IMR-90 (cell line): ENCODE data around the gene GABARAPL1. TPM values are rescaled to one million over a fixed set of nuclear protein-coding genes. Genes with fewer than 3 reads are reported as not detected.

ENCODE experiments used
- ATAC-seq: fragments of 200-7000 bp; cut with Tn5 transposase; 2 replicates; pipeline ENCODE4 v1.9.1; 2020; ENCODE audit warnings: low read depth, mild to moderate bottlenecking, moderate library complexity
- BruUV-seq: library from RNA; stranded (reverse); fragments of 400-500 nt; replicated peaks from 2 replicates; lab custom pipeline; 2021; lab: Mats Ljungman, UMichigan
- CTCF ChIA-PET: fragments of 300-600 bp; formaldehyde crosslinking; extraction: SDS; loops from one replicate; lab custom pipeline; 2021; ENCODE audit warnings: antibody characterized with exemption; lab: Yijun Ruan, JAX
- POLR2A ChIA-PET: fragments of 300-600 bp; sonication (Branson Sonifier 250); formaldehyde crosslinking; loops from one replicate; lab custom pipeline; 2022; ENCODE audit warnings: antibody characterized with exemption; ENCODE audit not compliant: unreplicated experiment; lab: Charles Lee
- DNase-seq: peaks from one replicate; pipeline ENCODE4 v3.0.0; 2013
- H2AFZ ChIP-seq: replicated peaks from 2 replicates; pipeline ENCODE3; 2013; ENCODE audit warnings: low read length, mild to moderate bottlenecking; ENCODE audit not compliant: poor library complexity
- H2AK5ac ChIP-seq: 2 replicates; pipeline ENCODE4 v1.6.1; 2013; ENCODE audit warnings: low read depth, low read length, inconsistent platforms
- H2AK9ac ChIP-seq: replicated peaks from 2 replicates; pipeline ENCODE3; 2013; ENCODE audit warnings: mild to moderate bottlenecking, low read depth, low read length, moderate library complexity; ENCODE audit not compliant: poor library complexity
- H2BK120ac ChIP-seq: 2 replicates; pipeline ENCODE4 v1.6.1; 2013; ENCODE audit warnings: low read depth, low read length, inconsistent platforms
- H2BK15ac ChIP-seq: 3 replicates; pipeline ENCODE4 v1.6.1; 2013; ENCODE audit warnings: low read depth, low read length, inconsistent platforms
- H2BK20ac ChIP-seq: 2 replicates; pipeline ENCODE4 v1.6.1; 2013; ENCODE audit warnings: low read depth, mild to moderate bottlenecking, inconsistent platforms, low read length, moderate library complexity
- H2BK5ac ChIP-seq: 2 replicates; pipeline ENCODE4 v1.6.1; 2013; ENCODE audit warnings: mild to moderate bottlenecking, low read depth, low read length, inconsistent platforms; ENCODE audit not compliant: poor library complexity, severe bottlenecking
- H3K14ac ChIP-seq: replicated peaks from 2 replicates; pipeline ENCODE4 v1.6.1; 2013; ENCODE audit warnings: low read depth, low read length, inconsistent platforms
- H3K18ac ChIP-seq: 2 replicates; pipeline ENCODE4 v1.6.1; 2013; ENCODE audit warnings: low read depth, low read length, control low read depth
- H3K23ac ChIP-seq: 2 replicates; pipeline ENCODE4 v1.6.1; 2013; ENCODE audit warnings: low read depth, low read length, inconsistent platforms
- H3K27ac ChIP-seq: 2 replicates; pipeline ENCODE4 v1.5.1; 2013; ENCODE audit warnings: mild to moderate bottlenecking, control low read depth, low read length; ENCODE audit not compliant: insufficient read depth
- H3K27me3 ChIP-seq: 2 replicates; pipeline ENCODE4 v1.6.1; 2013; ENCODE audit warnings: low read length; ENCODE audit not compliant: control insufficient read depth, insufficient read depth
- H3K36me3 ChIP-seq: 2 replicates; pipeline ENCODE4 v1.6.1; 2013; ENCODE audit warnings: low read length, mixed read lengths; ENCODE audit not compliant: control insufficient read depth, insufficient read depth
- H3K4ac ChIP-seq: 2 replicates; pipeline ENCODE4 v1.6.1; 2013; ENCODE audit warnings: low read depth, low read length, inconsistent platforms
- H3K4me1 ChIP-seq: 2 replicates; pipeline ENCODE4 v1.6.1; 2013; ENCODE audit warnings: low read length, mixed read lengths; ENCODE audit not compliant: control insufficient read depth, insufficient read depth
- H3K4me2 ChIP-seq: 2 replicates; pipeline ENCODE4 v1.6.1; 2013; ENCODE audit warnings: low read depth, mild to moderate bottlenecking, control low read depth, low read length, moderate library complexity
- H3K4me3 ChIP-seq: 2 replicates; pipeline ENCODE4 v1.5.1; 2013; ENCODE audit warnings: low read depth, mild to moderate bottlenecking, control low read depth, low read length, moderate library complexity; ENCODE audit not compliant: insufficient read depth
- H3K56ac ChIP-seq: 2 replicates; pipeline ENCODE4 v1.6.1; 2013; ENCODE audit warnings: low read length, inconsistent platforms; ENCODE audit not compliant: insufficient read depth; ENCODE audit errors: extremely low read depth
- H3K79me1 ChIP-seq, 2 experiments: 2 replicates each; pipeline ENCODE4 v1.6.1; 2013; ENCODE audit warnings: low read length in 2 of 2, inconsistent platforms in 1 of 2, low read depth in 1 of 2
- H3K9ac ChIP-seq: 2 replicates; pipeline ENCODE4 v1.6.1; 2013; ENCODE audit warnings: low read depth, low read length, control low read depth
- H3K9me1 ChIP-seq: 2 replicates; pipeline ENCODE4 v1.6.1; 2013; ENCODE audit warnings: low read length, inconsistent platforms; ENCODE audit not compliant: insufficient read depth
- H3K9me3 ChIP-seq: 2 replicates; pipeline ENCODE4 v1.6.1; 2013; ENCODE audit warnings: low read length; ENCODE audit not compliant: control insufficient read depth, insufficient read depth
- H4K20me1 ChIP-seq: 2 replicates; pipeline ENCODE4 v1.6.1; 2013; ENCODE audit warnings: low read length, inconsistent platforms; ENCODE audit not compliant: insufficient read depth
- H4K5ac ChIP-seq: 2 replicates; pipeline ENCODE4 v1.6.1; 2013; ENCODE audit warnings: mild to moderate bottlenecking, low read depth, low read length, control low read depth
- H4K8ac ChIP-seq, 2 experiments: 2 replicates each; pipeline ENCODE4 v1.6.1; 2013; ENCODE audit warnings: low read depth in 2 of 2, low read length in 2 of 2, control low read depth in 1 of 2, inconsistent platforms in 1 of 2
- H4K91ac ChIP-seq: 2 replicates; pipeline ENCODE4 v1.6.1; 2013; ENCODE audit warnings: low read depth, low read length, inconsistent platforms; ENCODE audit not compliant: insufficient read depth
- BHLHE40 ChIP-seq: fragments of 150-350 bp; IDR thresholded peaks from 2 replicates; pipeline ENCODE4 v1.6.1; 2016; ENCODE audit warnings: mild to moderate bottlenecking, low read depth, low read length
- CEBPB ChIP-seq: IDR thresholded peaks from 2 replicates; pipeline ENCODE4 v1.6.1; 2012; ENCODE audit warnings: low read depth, low read length, improper control_type of control experiment
- CHD1 ChIP-seq: IDR thresholded peaks from 2 replicates; pipeline ENCODE4 v1.6.1; 2012; ENCODE audit warnings: low read depth, low read length, improper control_type of control experiment
- FOS ChIP-seq: fragments of 150-350 bp; IDR thresholded peaks from 2 replicates; pipeline ENCODE4 v1.6.1; 2016; ENCODE audit warnings: low read depth, low read length
- MAFK ChIP-seq: IDR thresholded peaks from 2 replicates; pipeline ENCODE4 v1.6.1; 2012; ENCODE audit warnings: low read depth, low read length, improper control_type of control experiment
- MAZ ChIP-seq: IDR thresholded peaks from 2 replicates; pipeline ENCODE4 v1.6.1; 2012; ENCODE audit warnings: low read depth, mild to moderate bottlenecking, low read length, improper control_type of control experiment, moderate library complexity, borderline replicate concordance
- NFE2L2 ChIP-seq: fragments of 150-350 bp; IDR thresholded peaks from 2 replicates; pipeline ENCODE4 v1.6.1; 2016; ENCODE audit warnings: low read depth, mild to moderate bottlenecking, low read length
- RAD21 ChIP-seq: IDR thresholded peaks from 2 replicates; pipeline ENCODE4 v1.6.1; 2012; ENCODE audit warnings: low read length, improper control_type of control experiment
- RCOR1 ChIP-seq: IDR thresholded peaks from 2 replicates; pipeline ENCODE4 v1.6.1; 2012; ENCODE audit warnings: mild to moderate bottlenecking, low read length, improper control_type of control experiment; ENCODE audit not compliant: insufficient replicate concordance
- RFX5 ChIP-seq: IDR thresholded peaks from 2 replicates; pipeline ENCODE4 v1.8.0; 2012; ENCODE audit warnings: low read depth, mild to moderate bottlenecking, low read length, moderate library complexity
- SMC3 ChIP-seq: fragments of 150-350 bp; IDR thresholded peaks from 2 replicates; pipeline ENCODE4 v1.6.1; 2016; ENCODE audit warnings: low read depth, mild to moderate bottlenecking, antibody characterized with exemption, low read length, moderate library complexity
- whole genome bisulfite sequencing, 2 experiments: methylation state at CpG; one replicate each; pipeline versions ENCODE4 v1.1.5 to v1.1.7; 2013; ENCODE audit warnings: missing lambda C conversion rate in 2 of 2; ENCODE audit not compliant: insufficient read length in 1 of 2; ENCODE audit errors: extremely low coverage in 2 of 2; 5-methylcytosine and 5-hydroxymethylcytosine counted together
- dilution Hi-C: fragments of 300-500 bp; cut with HindIII; formaldehyde crosslinking; loops from one replicate; pipeline ENCODE4 v1.14.3; 2018; ENCODE audit warnings: low sequenced_read_pairs; ENCODE audit not compliant: unreplicated experiment
- in situ Hi-C: fragments of 300-500 bp; cut with MboI; formaldehyde crosslinking; loops from 3 replicates; pipeline ENCODE4 v1.14.3; 2019; ENCODE audit warnings: low sequenced_read_pairs, inconsistent platforms, mixed read lengths
- intact Hi-C: fragments of 100-400 bp; cut with micrococcal nuclease; formaldehyde crosslinking; loops from 2 replicates; pipeline ENCODE4 v1.10.0; 2022
- polyA plus RNA-seq, 3 experiments: library from polyadenylated mRNA; depleted of rRNA; stranded (reverse); fragments of >200 nt; gene quantifications; 2 replicates each; pipeline ENCODE4 v1.2.3, GENCODE V29; 2012; ENCODE audit warnings: low replicate concordance in 1 of 3
- total RNA-seq: library from RNA; depleted of rRNA; stranded (reverse); fragments of >200 nt; gene quantifications from 2 replicates; pipeline ENCODE4 v1.2.3, GENCODE V29; 2012
- TF ChIP-seq, protein P1 (sequence below): fragments of 150-350 bp; IDR thresholded peaks from 2 replicates; pipeline ENCODE4 v1.6.1; 2017; ENCODE audit warnings: mild to moderate bottlenecking, antibody characterized with exemption, low read length, low read depth
- TF ChIP-seq, protein P2 (sequence below): conservative IDR thresholded peaks from 2 replicates; pipeline ENCODE4 v1.5.1; 2012; ENCODE audit warnings: mild to moderate bottlenecking, low read depth, low read length, improper control_type of control experiment

GABARAPL1 gene
- total and polyA plus RNA-seq, 2 of the 4 experiments (the other 2 are of a cell fraction) = 51.6 to 93.6 TPM

DNA sequence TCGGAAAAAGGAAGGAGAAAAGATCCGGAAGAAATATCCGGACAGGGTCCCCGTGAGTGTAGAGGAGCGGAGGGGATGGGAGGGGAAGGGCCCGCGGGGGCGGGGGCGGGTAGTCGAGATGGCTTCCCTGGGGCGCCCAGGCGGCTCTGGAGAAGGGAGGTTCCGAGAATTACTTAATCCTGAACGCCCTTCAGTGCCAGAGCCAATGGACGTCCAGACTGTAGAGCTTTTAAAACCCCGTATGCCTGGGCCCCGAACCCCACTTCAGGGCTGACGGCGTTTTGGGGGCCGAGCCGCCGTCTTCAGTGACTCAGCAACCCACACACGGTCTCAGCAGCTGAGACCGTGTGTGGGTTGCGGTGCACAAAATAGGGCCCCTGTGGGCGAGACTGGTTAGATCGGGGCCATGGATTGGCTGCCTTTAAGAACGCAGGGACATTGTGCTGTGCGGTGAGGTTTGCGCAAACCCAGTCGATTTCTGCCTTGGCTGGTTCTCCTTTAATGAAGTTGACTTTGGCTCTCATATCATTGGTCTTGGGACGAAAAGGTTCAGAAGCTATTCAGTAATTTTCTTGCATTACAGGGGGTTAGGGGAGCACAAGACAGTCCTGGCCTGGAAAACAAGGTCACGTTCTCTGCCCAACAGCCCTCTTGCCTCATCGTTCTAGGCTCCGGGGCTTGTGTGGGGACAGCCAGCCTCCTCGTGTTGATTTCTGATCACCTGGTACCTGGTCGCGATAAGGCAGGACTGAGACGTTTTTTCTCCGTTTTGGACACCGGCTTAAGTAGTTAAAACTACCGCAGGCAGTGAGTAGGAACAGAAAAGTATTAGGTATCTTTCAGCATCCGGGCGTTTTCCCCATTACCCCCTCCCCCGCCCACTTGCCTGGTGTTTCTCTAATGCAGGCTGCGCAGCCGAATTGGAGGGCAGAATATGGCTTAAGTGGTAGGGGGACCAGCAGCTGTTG, 775 bp downstream of the GABARAPL1 start:
- Histone ChIP-seq H3K18ac (peak overlapping the region; percentile 85), H3K14ac (peak overlapping the region; percentile 98), H3K79me1 (peaks cover 6 to 33% of the 10 kb centered on the region in 2 experiments; a peak in 3 of 4 replicates), H4K91ac (peak overlapping the region; percentile 98), H3K23ac (peak overlapping the region; percentile 98), H2BK20ac (peak overlapping the region; percentile 58), H4K20me1 (peaks cover 26% of the 10 kb centered on the region), H2BK15ac (peak overlapping the region; percentile 79), H2AFZ (peak overlapping the region; percentile 92), H3K27me3 (no peaks in the 10 kb centered on the region), H3K4me1 (peaks cover 3% of the 10 kb centered on the region; the same call in 1 of the 2 replicates), H3K4me2 (peak overlapping the region; percentile 91), H3K9me3 (no peaks in the 10 kb centered on the region), H2AK5ac (peak overlapping the region; percentile 94), H3K56ac (peak overlapping the region; percentile 95), H3K4ac (peak overlapping the region; percentile 96), H3K27ac (peak overlapping the region; percentile 98), H3K9me1 (peaks cover 7% of the 10 kb centered on the region), H3K4me3 (peak overlapping the region; percentile 89), H3K9ac (peak overlapping the region; percentile 89), H4K5ac (peak overlapping the region; percentile 77), H2BK120ac (peak overlapping the region; percentile 94), H4K8ac (peak overlapping the region; percentile 75 to 88), H2AK9ac (peak overlapping the region; percentile 94), H2BK5ac (peak overlapping the region; percentile 88), H3K36me3 (peaks cover 9% of the 10 kb centered on the region)
- ChIA-PET CTCF (interaction anchor here (0.9 to 1.9 kb wide), 2 partner anchors 10 to 60 kb away, joined by 3 to 6 read pairs; no protein-coding TSS in a partner anchor), POLR2A (interaction anchor here (0.6 to 1.9 kb wide), 8 partner anchors 19 to 432 kb away, joined by 3 to 23 read pairs (median 5); no protein-coding TSS in a partner anchor)
- 0% methylated on average over 8 of the region's 47 CpGs; no CpG with 5 or more reads in 1 of the 2 experiments for WGBS, 2 experiments
- intact Hi-C loops = loop anchor here (1.0 to 10.0 kb wide), 6 partner anchors 60 to 469 kb away; partner anchors contain the start of genes CLEC12B and CLEC2B
- in situ Hi-C loops = no loop called here
- dilution Hi-C loops = no loop called here
- ATAC-seq (peak; percentile 53), DNase-seq (peak; percentile 87)
- BruUV-seq = no TSS peak
- peak; percentile 83 for TF ChIP-seq CEBPB
- no peak for TF ChIP-seq RAD21
- TF ChIP-seq NFE2L2 = peak; percentile 71
- TF ChIP-seq CHD1 = peak; percentile 78
- no peak for TF ChIP-seq RFX5
- 0 out of 2 replicates have a peak, but pooled peaks have one; percentile 11 for TF ChIP-seq MAFK
- TF ChIP-seq RCOR1 = no peak
- TF ChIP-seq SMC3 = no peak
- TF ChIP-seq FOS = peak; percentile 63; the same call in 1 of the 2 replicates
- no peak for TF ChIP-seq BHLHE40
- TF ChIP-seq, protein P1, sequence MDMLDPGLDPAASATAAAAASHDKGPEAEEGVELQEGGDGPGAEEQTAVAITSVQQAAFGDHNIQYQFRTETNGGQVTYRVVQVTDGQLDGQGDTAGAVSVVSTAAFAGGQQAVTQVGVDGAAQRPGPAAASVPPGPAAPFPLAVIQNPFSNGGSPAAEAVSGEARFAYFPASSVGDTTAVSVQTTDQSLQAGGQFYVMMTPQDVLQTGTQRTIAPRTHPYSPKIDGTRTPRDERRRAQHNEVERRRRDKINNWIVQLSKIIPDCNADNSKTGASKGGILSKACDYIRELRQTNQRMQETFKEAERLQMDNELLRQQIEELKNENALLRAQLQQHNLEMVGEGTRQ = no peak
- TF ChIP-seq, protein P2, sequence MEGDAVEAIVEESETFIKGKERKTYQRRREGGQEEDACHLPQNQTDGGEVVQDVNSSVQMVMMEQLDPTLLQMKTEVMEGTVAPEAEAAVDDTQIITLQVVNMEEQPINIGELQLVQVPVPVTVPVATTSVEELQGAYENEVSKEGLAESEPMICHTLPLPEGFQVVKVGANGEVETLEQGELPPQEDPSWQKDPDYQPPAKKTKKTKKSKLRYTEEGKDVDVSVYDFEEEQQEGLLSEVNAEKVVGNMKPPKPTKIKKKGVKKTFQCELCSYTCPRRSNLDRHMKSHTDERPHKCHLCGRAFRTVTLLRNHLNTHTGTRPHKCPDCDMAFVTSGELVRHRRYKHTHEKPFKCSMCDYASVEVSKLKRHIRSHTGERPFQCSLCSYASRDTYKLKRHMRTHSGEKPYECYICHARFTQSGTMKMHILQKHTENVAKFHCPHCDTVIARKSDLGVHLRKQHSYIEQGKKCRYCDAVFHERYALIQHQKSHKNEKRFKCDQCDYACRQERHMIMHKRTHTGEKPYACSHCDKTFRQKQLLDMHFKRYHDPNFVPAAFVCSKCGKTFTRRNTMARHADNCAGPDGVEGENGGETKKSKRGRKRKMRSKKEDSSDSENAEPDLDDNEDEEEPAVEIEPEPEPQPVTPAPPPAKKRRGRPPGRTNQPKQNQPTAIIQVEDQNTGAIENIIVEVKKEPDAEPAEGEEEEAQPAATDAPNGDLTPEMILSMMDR = no peak
- TF ChIP-seq MAZ = peak; percentile 37; the same call in 1 of the 2 replicates
